ENCODE results near the gene TBL2. TPM values are rescaled to one million over a fixed set of nuclear protein-coding genes. Genes with fewer than 3 reads are reported as not detected.

The TBL2 gene
- total and polyA plus RNA-seq, 2 of the 4 experiments (the other 2 are of a cell fraction): 72.6 to 94.1 TPM

GRCh38 chr7:73570977-73571376 is 7.4 kb downstream of the TBL2 start:
- no peak overlapping the region for H3K14ac ChIP-seq (replicated peaks; ENCODE audit: low read depth, low read length)
- CTCF ChIA-PET: no interaction called here

More at GRCh38 chr7:73570977-73571376, 7.4 kb downstream of the TBL2 start:
- TF ChIP-seq RAD21 (IDR thresholded peaks at IDR 0.05; ENCODE audit: low read length) (no peak), SMC3 (IDR thresholded peaks at IDR 0.05; ENCODE audit: low read depth, low read length) (no peak), MAZ (IDR thresholded peaks at IDR 0.05; ENCODE audit: borderline replicate concordance, low read depth, low read length) (no peak), CHD1 (IDR thresholded peaks at IDR 0.05; ENCODE audit: low read depth, low read length) (no peak), RFX5 (IDR thresholded peaks at IDR 0.05; ENCODE audit: low read depth, low read length) (no peak), MXI1 (IDR thresholded peaks at IDR 0.05; ENCODE audit: borderline replicate concordance, low read depth, low read length) (no peak), RCOR1 (IDR thresholded peaks at IDR 0.05; ENCODE audit: insufficient replicate concordance, low read length) (no peak), CEBPB (IDR thresholded peaks at IDR 0.05; ENCODE audit: low read depth, low read length) (no peak)
- TF ChIP-seq, protein P1, sequence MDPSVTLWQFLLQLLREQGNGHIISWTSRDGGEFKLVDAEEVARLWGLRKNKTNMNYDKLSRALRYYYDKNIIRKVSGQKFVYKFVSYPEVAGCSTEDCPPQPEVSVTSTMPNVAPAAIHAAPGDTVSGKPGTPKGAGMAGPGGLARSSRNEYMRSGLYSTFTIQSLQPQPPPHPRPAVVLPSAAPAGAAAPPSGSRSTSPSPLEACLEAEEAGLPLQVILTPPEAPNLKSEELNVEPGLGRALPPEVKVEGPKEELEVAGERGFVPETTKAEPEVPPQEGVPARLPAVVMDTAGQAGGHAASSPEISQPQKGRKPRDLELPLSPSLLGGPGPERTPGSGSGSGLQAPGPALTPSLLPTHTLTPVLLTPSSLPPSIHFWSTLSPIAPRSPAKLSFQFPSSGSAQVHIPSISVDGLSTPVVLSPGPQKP (IDR thresholded peaks at IDR 0.05; ENCODE audit: borderline replicate concordance, low read depth, low read length): no peak
- no CpG with 5 or more reads among the region's 10 CpGs for WGBS, 2 experiments (ENCODE audit: extremely low coverage in 2 of 2, insufficient read length in 1 of 2)
- Histone ChIP-seq H3K79me1 (ENCODE audit: low read depth in 1 of 2, low read length in 2 of 2) (peaks cover 24 to 43% of the 10 kb centered on the region in 2 experiments), H3K9me3 (ENCODE audit: control insufficient read depth, insufficient read depth, low read length) (no peaks in the 10 kb centered on the region), H3K27ac (ENCODE audit: insufficient read depth, low read length) (no peak overlapping the region), H2AK5ac (ENCODE audit: low read depth, low read length) (no peak overlapping the region), H2BK120ac (ENCODE audit: low read depth, low read length) (no peak overlapping the region), H3K4me1 (ENCODE audit: control insufficient read depth, insufficient read depth, low read length) (no peaks in the 10 kb centered on the region), H3K27me3 (ENCODE audit: control insufficient read depth, insufficient read depth, low read length) (no peaks in the 10 kb centered on the region), H3K4me2 (ENCODE audit: low read depth, low read length) (no peak overlapping the region), H2BK20ac (ENCODE audit: low read depth, low read length) (no peak overlapping the region), H2AK9ac (replicated peaks; ENCODE audit: low read depth, low read length, poor library complexity) (no peak overlapping the region), H3K56ac (ENCODE audit: extremely low read depth, insufficient read depth, low read length) (no peak overlapping the region), H3K9ac (ENCODE audit: low read depth, low read length) (no peak overlapping the region), H3K36me3 (ENCODE audit: control insufficient read depth, insufficient read depth, low read length) (peaks cover 51% of the 10 kb centered on the region), H4K20me1 (ENCODE audit: insufficient read depth, low read length) (peaks cover 30% of the 10 kb centered on the region), H3K4ac (ENCODE audit: low read depth, low read length) (no peak overlapping the region), H4K91ac (ENCODE audit: insufficient read depth, low read depth, low read length) (no peak overlapping the region), H4K5ac (ENCODE audit: low read depth, low read length) (no peak overlapping the region), H2BK15ac (ENCODE audit: low read depth, low read length) (no peak overlapping the region), H3K23ac (ENCODE audit: low read depth, low read length) (no peak overlapping the region), H3K4me3 (ENCODE audit: insufficient read depth, low read depth, low read length) (no peak overlapping the region), H2BK5ac (ENCODE audit: low read depth, low read length, poor library complexity, severe bottlenecking) (no peak overlapping the region), H4K8ac (ENCODE audit: low read depth in 2 of 2, low read length in 2 of 2) (no peak overlapping the region), H3K18ac (ENCODE audit: low read depth, low read length) (no peak overlapping the region), H2AFZ (replicated peaks; ENCODE audit: low read length, poor library complexity) (no peak overlapping the region), H3K9me1 (ENCODE audit: insufficient read depth, low read length) (peaks cover 18% of the 10 kb centered on the region)
- intact Hi-C loops (cut with micrococcal nuclease): no loop called here
- BruUV-seq (replicated peaks): no TSS peak
- ATAC-seq (ENCODE audit: low read depth) (no peak), DNase-seq (no peak)
- dilution Hi-C loops (cut with HindIII; ENCODE audit: low sequenced_read_pairs, unreplicated experiment): no loop called here
- in situ Hi-C loops (cut with MboI; ENCODE audit: low sequenced_read_pairs): no loop called here
- POLR2A ChIA-PET (ENCODE audit: unreplicated experiment): no interaction called here

Data from IMR-90 (cell line).